ENCODE data around the gene CEP89. TPM values are rescaled to one million over a fixed set of nuclear protein-coding genes. Genes with fewer than 3 reads are reported as not detected.

The CEP89 gene
- total and polyA plus RNA-seq, 2 donors (not counting 1 experiment from before 2014, with no cell fraction given): 6.3 to 13.8 TPM

GRCh38 chr19:32977280-32977679 lies 5.5 kb upstream of the CEP89 start:
- Histone ChIP-seq H3K27me3 (ENCODE audit: control insufficient read depth, insufficient read depth, low read length) (no peaks in the 10 kb centered on the region), H3K36me3 (ENCODE audit: control insufficient read depth, insufficient read depth, low read length) (no peaks in the 10 kb centered on the region), H3K4me2 (ENCODE audit: extremely low read depth, insufficient read depth, low read length) (no peak overlapping the region), H3K27ac (ENCODE audit: insufficient read depth, low read length) (no peak overlapping the region), H3K79me2 (ENCODE audit: control insufficient read depth, insufficient read depth, low read length) (no peaks in the 10 kb centered on the region), H2AFZ (ENCODE audit: low read length) (no peak overlapping the region), H3K4me1 (ENCODE audit: control insufficient read depth, extremely low read depth, insufficient read depth, low read length) (no peaks in the 10 kb centered on the region), H3K4me3 (replicated peaks in 1 of 4; ENCODE audit: control extremely low read depth in 1 of 4, insufficient read depth in 1 of 4, low read depth in 3 of 4, low read length in 4 of 4) (no peak overlapping the region), H3K9me3 (ENCODE audit: control insufficient read depth, insufficient read depth, low read depth, low read length) (no peaks in the 10 kb centered on the region), H4K20me1 (ENCODE audit: control insufficient read depth, extremely low read depth, insufficient read depth, low read length) (no peaks in the 10 kb centered on the region), H3K9ac (ENCODE audit: insufficient read depth, low read length) (no peak overlapping the region)
- peak in 1 of 2 donors; percentile 47 for DNase-seq (ENCODE audit: low read depth in 2 of 2)
- no peak for TF ChIP-seq EZH2 (IDR thresholded peaks at IDR 0.05; ENCODE audit: low read length, missing control alignments)
- no peak for TF ChIP-seq CTCF (conservative IDR thresholded peaks at IDR 0.05 in 1 of 2, IDR thresholded peaks at IDR 0.05 in 1 of 2; ENCODE audit: low read depth in 1 of 2, low read length in 2 of 2)

GRCh38 chr19:32976223-32976805 lies 4.6 kb upstream of the CEP89 start:
- Histone ChIP-seq H3K4me2 (ENCODE audit: extremely low read depth, insufficient read depth, low read length) (no peak overlapping the region), H2AFZ (ENCODE audit: low read length) (no peak overlapping the region), H3K36me3 (ENCODE audit: control insufficient read depth, insufficient read depth, low read length) (no peaks in the 10 kb centered on the region), H3K4me1 (ENCODE audit: control insufficient read depth, extremely low read depth, insufficient read depth, low read length) (no peaks in the 10 kb centered on the region), H3K9ac (ENCODE audit: insufficient read depth, low read length) (no peak overlapping the region), H3K27me3 (ENCODE audit: control insufficient read depth, insufficient read depth, low read length) (no peaks in the 10 kb centered on the region), H3K27ac (ENCODE audit: insufficient read depth, low read length) (no peak overlapping the region), H4K20me1 (ENCODE audit: control insufficient read depth, extremely low read depth, insufficient read depth, low read length) (no peaks in the 10 kb centered on the region), H3K4me3 (replicated peaks in 1 of 4; ENCODE audit: control extremely low read depth in 1 of 4, insufficient read depth in 1 of 4, low read depth in 3 of 4, low read length in 4 of 4) (no peak overlapping the region), H3K79me2 (ENCODE audit: control insufficient read depth, insufficient read depth, low read length) (peaks cover 4% of the 10 kb centered on the region), H3K9me3 (ENCODE audit: control insufficient read depth, insufficient read depth, low read depth, low read length) (no peaks in the 10 kb centered on the region)
- peak; percentile 45 to 74 for DNase-seq (ENCODE audit: low read depth in 2 of 2)
- TF ChIP-seq EZH2 (IDR thresholded peaks at IDR 0.05; ENCODE audit: low read length, missing control alignments): no peak
- peak; percentile 79 to 83 for TF ChIP-seq CTCF (conservative IDR thresholded peaks at IDR 0.05 in 1 of 2, IDR thresholded peaks at IDR 0.05 in 1 of 2; ENCODE audit: low read depth in 1 of 2, low read length in 2 of 2)

- H3K27me3 ChIP-seq (ENCODE audit: control insufficient read depth, insufficient read depth, low read length): no peaks in the 10 kb centered on the region
- H4K20me1 ChIP-seq (ENCODE audit: control insufficient read depth, extremely low read depth, insufficient read depth, low read length): no peaks in the 10 kb centered on the region
- no peaks in the 10 kb centered on the region for H3K4me1 ChIP-seq (ENCODE audit: control insufficient read depth, extremely low read depth, insufficient read depth, low read length)
- H3K9ac ChIP-seq (ENCODE audit: insufficient read depth, low read length): peak overlapping the region; percentile 40
- H3K27ac ChIP-seq (ENCODE audit: insufficient read depth, low read length): peak overlapping the region; percentile 46
- H3K36me3 ChIP-seq (ENCODE audit: control insufficient read depth, insufficient read depth, low read length): peaks cover 5% of the 10 kb centered on the region
- no peaks in the 10 kb centered on the region for H3K9me3 ChIP-seq (ENCODE audit: control insufficient read depth, insufficient read depth, low read depth, low read length)
- peak overlapping the region; percentile 43 for H2AFZ ChIP-seq (ENCODE audit: low read length)
- peak in 1 of 2 donors; percentile 3 for DNase-seq (ENCODE audit: low read depth in 2 of 2)
- H3K4me2 ChIP-seq (ENCODE audit: extremely low read depth, insufficient read depth, low read length): peak overlapping the region; percentile 90
- H3K79me2 ChIP-seq (ENCODE audit: control insufficient read depth, insufficient read depth, low read length): peaks cover 31% of the 10 kb centered on the region
- peak overlapping the region; percentile 41 to 90 (median 74) for H3K4me3 ChIP-seq (replicated peaks in 1 of 4; ENCODE audit: control extremely low read depth in 1 of 4, insufficient read depth in 1 of 4, low read depth in 3 of 4, low read length in 4 of 4)
- no peak for TF ChIP-seq EZH2 (IDR thresholded peaks at IDR 0.05; ENCODE audit: low read length, missing control alignments)
- TF ChIP-seq CTCF (conservative IDR thresholded peaks at IDR 0.05 in 1 of 2, IDR thresholded peaks at IDR 0.05 in 1 of 2; ENCODE audit: low read depth in 1 of 2, low read length in 2 of 2): no peak
Measured at GRCh38 chr19:32971012-32971595, 654 bp downstream of the CEP89 start.
